GM12878 (cell line): ENCODE measurements around the gene NOS1AP. TPM values are rescaled to one million over a fixed set of nuclear protein-coding genes. Genes with fewer than 3 reads are reported as not detected.

Source experiments
- ATAC-seq: fragments of 200-7000 bp; cut with Tn5 transposase; 3 replicates; pipeline ENCODE4 v1.9.1; 2020; ENCODE audit warnings: mild to moderate bottlenecking, moderate library complexity
- BruUV-seq: library from RNA; stranded (reverse); fragments of 400-500 nt; replicated peaks from 2 replicates; lab custom pipeline; 2021; lab: Mats Ljungman, UMichigan
- CTCF ChIA-PET: fragments of 300-600 bp; sonication (Branson Sonifier 250); formaldehyde crosslinking; extraction: SDS; loops from one replicate; lab custom pipeline; 2021; ENCODE audit warnings: inconsistent platforms; lab: Yijun Ruan, JAX
- POLR2A ChIA-PET: fragments of 350-600 bp; formaldehyde crosslinking; extraction: SDS; loops from one replicate; lab custom pipeline; 2021; ENCODE audit warnings: inconsistent platforms; lab: Charles Lee
- RAD21 ChIA-PET: fragments of 300-600 bp; sonication (Branson Sonifier 250); formaldehyde crosslinking; loops from one replicate; lab custom pipeline; 2023; ENCODE audit warnings: antibody characterized with exemption; ENCODE audit not compliant: unreplicated experiment; lab: Charles Lee
- SMC1A ChIA-PET: fragments of 300-600 bp; sonication (Branson Sonifier 250); formaldehyde crosslinking; loops from one replicate; lab custom pipeline; 2023; ENCODE audit not compliant: unreplicated experiment, uncharacterized antibody; lab: Charles Lee
- DNase-seq: peaks from one replicate; pipeline ENCODE4 v3.0.0-alpha.2; 2011; ENCODE audit warnings: low read depth, low spot score
- FAIRE-seq: peaks from 3 replicates; lab custom pipeline; 2011; peaks lifted over from hg19 to GRCh38; lab: Jason Lieb, UNC
- H2AFZ ChIP-seq: 2 replicates; pipeline ENCODE4 v1.6.0; 2011; ENCODE audit warnings: low read depth, low read length, control low read depth; ENCODE audit not compliant: control insufficient read depth
- H3K27ac ChIP-seq: 2 replicates; pipeline ENCODE4 v1.5.1; 2011; ENCODE audit warnings: control low read depth; ENCODE audit not compliant: control insufficient read depth, insufficient read depth
- H3K27me3 ChIP-seq, 2 experiments: replicated peaks in 1 of 2; 2 replicates each; pipeline versions ENCODE4 v1.6.0 to v1.6.1; 2011; ENCODE audit warnings: low read length in 1 of 2; ENCODE audit not compliant: control insufficient read depth in 2 of 2, insufficient read depth in 2 of 2
- H3K36me3 ChIP-seq, 2 experiments: 2 replicates each; pipeline ENCODE4 v1.5.1; 2011; ENCODE audit warnings: low read length in 1 of 2; ENCODE audit not compliant: control insufficient read depth in 2 of 2, insufficient read depth in 2 of 2
- H3K4me1 ChIP-seq: 2 replicates; pipeline ENCODE4 v1.6.1; 2011; ENCODE audit warnings: mild to moderate bottlenecking, low read length, moderate library complexity, mixed read lengths; ENCODE audit not compliant: control insufficient read depth, insufficient read depth
- H3K4me2 ChIP-seq: 2 replicates; pipeline ENCODE4 v1.6.0; 2011; ENCODE audit warnings: control low read depth; ENCODE audit not compliant: control insufficient read depth, insufficient read depth
- H3K4me3 ChIP-seq: fragments of 200-600 bp; sonication (generic); 2 replicates; pipeline ENCODE4 v1.5.1; 2016
- H3K79me2 ChIP-seq: 2 replicates; pipeline ENCODE4 v1.6.0; 2011; ENCODE audit warnings: low read length; ENCODE audit not compliant: control insufficient read depth, insufficient read depth
- H3K9ac ChIP-seq: 2 replicates; pipeline ENCODE4 v1.8.0; 2011; ENCODE audit warnings: low read length, control low read depth, mixed read lengths; ENCODE audit not compliant: control insufficient read depth, insufficient read depth
- H3K9me3 ChIP-seq: replicated peaks from 3 replicates; pipeline ENCODE4 v1.5.1; 2011; ENCODE audit warnings: mild to moderate bottlenecking, low read length; ENCODE audit not compliant: control insufficient read depth, insufficient read depth
- H4K20me1 ChIP-seq: 2 replicates; pipeline ENCODE4 v1.6.0; 2011; ENCODE audit not compliant: control insufficient read depth, insufficient read depth
- CBX5 ChIP-seq: sonication (generic); IDR thresholded peaks from 2 replicates; pipeline ENCODE4 v1.6.1; 2016; ENCODE audit warnings: low read depth, moderate library complexity, mild to moderate bottlenecking, inconsistent platforms
- CREB1 ChIP-seq: IDR thresholded peaks from 2 replicates; pipeline ENCODE4 v1.6.1; 2012; ENCODE audit warnings: low read depth, mild to moderate bottlenecking, inconsistent platforms
- CREM ChIP-seq: IDR thresholded peaks from 2 replicates; pipeline ENCODE4 v1.6.1; 2014; ENCODE audit warnings: antibody characterized with exemption, low read depth
- KAT2A ChIP-seq: conservative IDR thresholded peaks from 2 replicates; pipeline ENCODE4 v1.6.1; 2011; ENCODE audit warnings: low read depth, low read length; ENCODE audit not compliant: control insufficient read depth
- LARP7 ChIP-seq: fragments of 450-650 bp; IDR thresholded peaks from 2 replicates; pipeline ENCODE4 v1.6.1; 2017; ENCODE audit warnings: mild to moderate bottlenecking
- NFIC ChIP-seq: IDR thresholded peaks from 2 replicates; pipeline ENCODE4 v1.6.1; 2012; ENCODE audit warnings: low read depth, mild to moderate bottlenecking, inconsistent platforms, low read length, moderate library complexity
- NRF1 ChIP-seq: conservative IDR thresholded peaks from 2 replicates; pipeline ENCODE4 v1.6.1; 2011; ENCODE audit warnings: mild to moderate bottlenecking, low read depth, low read length, improper control_type of control experiment
- PAX8 ChIP-seq: fragments of 450-650 bp; IDR thresholded peaks from 2 replicates; pipeline ENCODE4 v1.6.1; 2017; ENCODE audit warnings: mild to moderate bottlenecking, moderate library complexity
- POLR2AphosphoS5 ChIP-seq: IDR thresholded peaks from 2 replicates; pipeline ENCODE4 v1.6.1; 2011; ENCODE audit warnings: mild to moderate bottlenecking, low read length, inconsistent platforms
- SREBF1 ChIP-seq: IDR thresholded peaks from 2 replicates; pipeline ENCODE4 v1.6.1; 2012; ENCODE audit warnings: mild to moderate bottlenecking, low read length
- TARDBP ChIP-seq: IDR thresholded peaks from 2 replicates; pipeline ENCODE4 v1.6.1; 2016; ENCODE audit warnings: borderline replicate concordance
- TCF7 ChIP-seq: IDR thresholded peaks from 2 replicates; pipeline ENCODE4 v1.6.1; 2014; ENCODE audit warnings: antibody characterized with exemption, borderline replicate concordance
- ZNF384 ChIP-seq: IDR thresholded peaks from 2 replicates; pipeline ENCODE4 v1.6.1; 2012; ENCODE audit warnings: low read depth, mild to moderate bottlenecking, low read length, improper control_type of control experiment, borderline replicate concordance
- ZSCAN29 ChIP-seq: fragments of 450-650 bp; IDR thresholded peaks from 2 replicates; pipeline ENCODE4 v1.6.1; 2017; ENCODE audit warnings: mild to moderate bottlenecking, moderate library complexity
- WGBS: methylation state at CpG from one replicate; pipeline ENCODE4 v1.1.6; 2016; ENCODE audit warnings: low lambda C conversion rate; ENCODE audit not compliant: insufficient replicate concordance, insufficient coverage; ENCODE audit errors: missing lambda C conversion rate; 5-methylcytosine and 5-hydroxymethylcytosine counted together
- in situ Hi-C: fragments of 300-500 bp; cut with MboI; formaldehyde crosslinking; loops from 9 replicates; pipeline ENCODE4 v1.14.3; 2018; ENCODE audit warnings: mixed read lengths
- intact Hi-C: fragments of 100-400 bp; cut with micrococcal nuclease; formaldehyde crosslinking; loops from one replicate; pipeline ENCODE4 v1.14.2; 2022; ENCODE audit not compliant: unreplicated experiment
- polyA plus RNA-seq, 11 experiments: library from polyadenylated mRNA; depleted of rRNA in 4 of 11; unstranded in 6 of 11; stranded (reverse) in 5 of 11; fragments of >200 nt; fragmentation: Nextera tagmentation in 4 of 11; fragmentation: Illumina TruSeq in 1 of 11; extraction: Ambion mirVana in 4 of 11; extraction: Trizol in 1 of 11; gene quantifications; 1 replicate in 1 of 11; 2 replicates in 10 of 11; pipeline versions ENCODE4 v1.2.1 to v1.2.3, GENCODE V29; 2011 to 2016; ENCODE audit warnings: inconsistent platforms in 2 of 11, missing spikeins in 2 of 11, low read depth in 1 of 11
- total RNA-seq, 4 experiments: library from RNA; depleted of rRNA in 3 of 4; stranded (reverse); fragments of >200 nt in 3 of 4; fragmentation: Illumina TruSeq in 1 of 4; extraction: Trizol in 1 of 4; gene quantifications; 2 replicates each; pipeline versions ENCODE4 v1.2.1 to v1.2.3, GENCODE V29; 2013 to 2021
- TF ChIP-seq, protein P1 (sequence below): fragments of 450-650 bp; IDR thresholded peaks from 2 replicates; pipeline ENCODE4 v1.6.1; 2016; ENCODE audit warnings: mild to moderate bottlenecking
- TF ChIP-seq, protein P2 (sequence below): IDR thresholded peaks from 2 replicates; pipeline ENCODE4 v1.6.1; 2012; ENCODE audit warnings: low read depth, low read length, improper control_type of control experiment

NOS1AP gene
- total and polyA plus RNA-seq, 10 of the 15 experiments (the other 5 are each of a cell fraction or from before 2014, with no cell fraction given): 0.03 to 0.15 TPM; not detected in 8

GRCh38 chr1:162083273-162083672 is 13.8 kb downstream of the NOS1AP start:
- no peak overlapping the region for H3K9ac ChIP-seq
- CTCF ChIA-PET: no interaction called here
- RAD21 ChIA-PET: no interaction called here
- no peaks in the 10 kb centered on the region for H4K20me1 ChIP-seq
- H3K4me3 ChIP-seq: no peak overlapping the region
- H3K9me3 ChIP-seq: no peaks in the 10 kb centered on the region
- H2AFZ ChIP-seq: no peak overlapping the region
- intact Hi-C loops (no loop called here), in situ Hi-C loops (no loop called here)
- POLR2A ChIA-PET: no interaction called here
- FAIRE-seq: no peak
- ATAC-seq: no peak
- H3K36me3 ChIP-seq: no peaks in the 10 kb centered on the region
- no peak for DNase-seq
- TF ChIP-seq NFIC: no peak
- TF ChIP-seq KAT2A: no peak
- no peak for TF ChIP-seq SREBF1
- TF ChIP-seq CBX5: no peak
- TF ChIP-seq TARDBP: no peak
- TF ChIP-seq ZSCAN29: no peak
- TF ChIP-seq, protein P1, sequence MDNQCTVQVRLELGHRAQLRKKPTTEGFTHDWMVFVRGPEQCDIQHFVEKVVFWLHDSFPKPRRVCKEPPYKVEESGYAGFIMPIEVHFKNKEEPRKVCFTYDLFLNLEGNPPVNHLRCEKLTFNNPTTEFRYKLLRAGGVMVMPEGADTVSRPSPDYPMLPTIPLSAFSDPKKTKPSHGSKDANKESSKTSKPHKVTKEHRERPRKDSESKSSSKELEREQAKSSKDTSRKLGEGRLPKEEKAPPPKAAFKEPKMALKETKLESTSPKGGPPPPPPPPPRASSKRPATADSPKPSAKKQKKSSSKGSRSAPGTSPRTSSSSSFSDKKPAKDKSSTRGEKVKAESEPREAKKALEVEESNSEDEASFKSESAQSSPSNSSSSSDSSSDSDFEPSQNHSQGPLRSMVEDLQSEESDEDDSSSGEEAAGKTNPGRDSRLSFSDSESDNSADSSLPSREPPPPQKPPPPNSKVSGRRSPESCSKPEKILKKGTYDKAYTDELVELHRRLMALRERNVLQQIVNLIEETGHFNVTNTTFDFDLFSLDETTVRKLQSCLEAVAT: no peak
- TF ChIP-seq CREM: no peak
- no peak for TF ChIP-seq ZNF384
- no peak for TF ChIP-seq PAX8
- no peak for TF ChIP-seq TCF7
- TF ChIP-seq, protein P2, sequence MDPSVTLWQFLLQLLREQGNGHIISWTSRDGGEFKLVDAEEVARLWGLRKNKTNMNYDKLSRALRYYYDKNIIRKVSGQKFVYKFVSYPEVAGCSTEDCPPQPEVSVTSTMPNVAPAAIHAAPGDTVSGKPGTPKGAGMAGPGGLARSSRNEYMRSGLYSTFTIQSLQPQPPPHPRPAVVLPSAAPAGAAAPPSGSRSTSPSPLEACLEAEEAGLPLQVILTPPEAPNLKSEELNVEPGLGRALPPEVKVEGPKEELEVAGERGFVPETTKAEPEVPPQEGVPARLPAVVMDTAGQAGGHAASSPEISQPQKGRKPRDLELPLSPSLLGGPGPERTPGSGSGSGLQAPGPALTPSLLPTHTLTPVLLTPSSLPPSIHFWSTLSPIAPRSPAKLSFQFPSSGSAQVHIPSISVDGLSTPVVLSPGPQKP: no peak
- no peak for TF ChIP-seq POLR2AphosphoS5
- no peak for TF ChIP-seq LARP7
- TF ChIP-seq NRF1: no peak
- TF ChIP-seq CREB1: no peak
- BruUV-seq: no TSS peak
- SMC1A ChIA-PET: no interaction called here
- 67% methylated on average over 2 of the region's 2 CpGs for WGBS
- H3K79me2 ChIP-seq: no peaks in the 10 kb centered on the region
- H3K27me3 ChIP-seq: no peaks in the 10 kb centered on the region; a peak in 2 of 4 replicates
- no peaks in the 10 kb centered on the region for H3K4me1 ChIP-seq
- H3K27ac ChIP-seq: no peak overlapping the region
- no peak overlapping the region for H3K4me2 ChIP-seq
